Lower lobe of right lung (tissue), 2 donors: ENCODE measurements around the gene DZIP1L. TPM values are rescaled to one million over a fixed set of nuclear protein-coding genes. Genes with fewer than 3 reads are reported as not detected.
"Not testable (repeated sequence)": the region's sequence is repeated elsewhere in the genome, so short reads cannot be mapped to it uniquely, and the experiment has no call there.

ENCODE experiments used
- ATAC-seq, 2 donors: fragments of 200-7000 bp; cut with Tn5 transposase; one replicate each; pipeline ENCODE4 v1.9.1; 2020 to 2022; ENCODE audit warnings: mild to moderate bottlenecking in 2 of 2, moderate library complexity in 2 of 2
- DNase-seq: peaks from one replicate; pipeline ENCODE4 v3.0.0-alpha.2; 2020
- H3K27ac ChIP-seq: fragments of 200-600 bp; one replicate; pipeline ENCODE4 v1.8.0; 2022
- H3K27me3 ChIP-seq: fragments of 200-600 bp; one replicate; pipeline ENCODE4 v1.8.0; 2022; ENCODE audit warnings: low read depth
- H3K36me3 ChIP-seq: fragments of 200-600 bp; one replicate; pipeline ENCODE4 v1.8.0; 2022; ENCODE audit warnings: mild to moderate bottlenecking
- H3K4me1 ChIP-seq: fragments of 200-600 bp; one replicate; pipeline ENCODE4 v1.8.0; 2022
- H3K4me3 ChIP-seq: fragments of 200-600 bp; one replicate; pipeline ENCODE4 v1.8.0; 2022; ENCODE audit warnings: mild to moderate bottlenecking
- H3K9me3 ChIP-seq: fragments of 200-600 bp; one replicate; pipeline ENCODE4 v1.8.0; 2022
- intact Hi-C: fragments of 100-400 bp; cut with DNase I; formaldehyde crosslinking; loops from one replicate; pipeline ENCODE4 v1.11.0; 2022
- total RNA-seq: library from RNA; stranded (reverse); fragmentation: NEBNext Ultra II Directional; extraction: Animal tissue kit (Norgen Biotek cat#: 25700); gene quantifications from one replicate; pipeline ENCODE4 v1.2.1, GENCODE V29; 2021
- TF ChIP-seq, protein P1 (sequence below): fragments of 200-600 bp; IDR thresholded peaks from one replicate; pipeline ENCODE4 v1.8.0; 2022; ENCODE audit warnings: antibody characterized with exemption, mild to moderate bottlenecking
- donor health status: DM: no; HTN: yes; CAD: no; lungs with severe emphysema.

DZIP1L gene
- total RNA-seq, 1 donor from 2014 or later, result 19.9 TPM

DNA sequence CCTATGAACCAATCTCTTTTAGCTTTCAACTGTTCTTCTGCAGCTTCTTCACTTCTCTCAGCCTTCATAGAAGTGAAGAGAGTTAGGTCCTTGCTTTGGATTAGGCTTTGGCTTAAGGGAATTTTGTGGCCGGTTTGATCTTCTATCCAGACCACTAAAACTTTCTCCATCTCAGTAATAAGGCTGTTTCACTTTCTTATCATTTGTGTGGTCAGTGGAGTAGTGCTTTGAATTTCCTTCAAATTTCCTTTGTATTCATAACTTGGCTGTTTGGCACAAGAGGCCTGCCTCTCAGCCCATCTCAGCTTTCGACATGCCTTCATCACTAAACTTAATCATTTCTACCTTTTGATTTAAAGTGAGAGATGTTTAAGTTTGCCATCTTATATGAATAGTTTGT is 21.7 kb downstream of the DZIP1L start:
- H3K4me3 ChIP-seq, result no peak overlapping the region
- H3K27ac ChIP-seq, result no peak overlapping the region
- no peaks in the 10 kb centered on the region for H3K4me1 ChIP-seq
- no peaks in the 10 kb centered on the region for H3K27me3 ChIP-seq
- intact Hi-C loops, result no loop called here
- no peaks in the 10 kb centered on the region for H3K9me3 ChIP-seq
- TF ChIP-seq, protein P1, sequence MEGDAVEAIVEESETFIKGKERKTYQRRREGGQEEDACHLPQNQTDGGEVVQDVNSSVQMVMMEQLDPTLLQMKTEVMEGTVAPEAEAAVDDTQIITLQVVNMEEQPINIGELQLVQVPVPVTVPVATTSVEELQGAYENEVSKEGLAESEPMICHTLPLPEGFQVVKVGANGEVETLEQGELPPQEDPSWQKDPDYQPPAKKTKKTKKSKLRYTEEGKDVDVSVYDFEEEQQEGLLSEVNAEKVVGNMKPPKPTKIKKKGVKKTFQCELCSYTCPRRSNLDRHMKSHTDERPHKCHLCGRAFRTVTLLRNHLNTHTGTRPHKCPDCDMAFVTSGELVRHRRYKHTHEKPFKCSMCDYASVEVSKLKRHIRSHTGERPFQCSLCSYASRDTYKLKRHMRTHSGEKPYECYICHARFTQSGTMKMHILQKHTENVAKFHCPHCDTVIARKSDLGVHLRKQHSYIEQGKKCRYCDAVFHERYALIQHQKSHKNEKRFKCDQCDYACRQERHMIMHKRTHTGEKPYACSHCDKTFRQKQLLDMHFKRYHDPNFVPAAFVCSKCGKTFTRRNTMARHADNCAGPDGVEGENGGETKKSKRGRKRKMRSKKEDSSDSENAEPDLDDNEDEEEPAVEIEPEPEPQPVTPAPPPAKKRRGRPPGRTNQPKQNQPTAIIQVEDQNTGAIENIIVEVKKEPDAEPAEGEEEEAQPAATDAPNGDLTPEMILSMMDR, result no peak
- peaks cover 19% of the 10 kb centered on the region for H3K36me3 ChIP-seq
- no peak for ATAC-seq
- no peak for DNase-seq

DNA sequence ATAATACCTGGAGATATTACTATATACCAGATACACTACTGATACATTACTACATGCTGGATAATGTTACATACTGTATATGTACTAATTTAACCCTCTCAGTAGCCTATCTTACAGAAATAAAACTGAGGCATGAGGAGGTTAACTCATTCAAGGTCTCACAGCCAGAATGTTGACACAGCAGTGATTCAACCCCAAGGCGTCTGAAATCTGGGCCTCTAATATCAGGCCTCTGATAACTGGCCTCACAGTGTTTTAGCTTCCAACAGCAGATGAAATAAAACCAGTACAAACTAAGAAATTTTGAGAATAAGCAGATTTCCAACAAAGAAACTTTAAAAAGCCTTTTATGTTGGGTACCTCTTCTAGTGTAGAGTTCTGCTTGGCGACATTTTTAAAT is 23.4 kb downstream of the DZIP1L start:
- Histone ChIP-seq H3K27ac (no peak overlapping the region), H3K9me3 (no peaks in the 10 kb centered on the region), H3K36me3 (peaks cover 32% of the 10 kb centered on the region), H3K27me3 (no peaks in the 10 kb centered on the region), H3K4me1 (no peaks in the 10 kb centered on the region), H3K4me3 (no peak overlapping the region)
- intact Hi-C loops, result no loop called here
- TF ChIP-seq, protein P1, result no peak
- ATAC-seq, result no peak
- no peak for DNase-seq

DNA sequence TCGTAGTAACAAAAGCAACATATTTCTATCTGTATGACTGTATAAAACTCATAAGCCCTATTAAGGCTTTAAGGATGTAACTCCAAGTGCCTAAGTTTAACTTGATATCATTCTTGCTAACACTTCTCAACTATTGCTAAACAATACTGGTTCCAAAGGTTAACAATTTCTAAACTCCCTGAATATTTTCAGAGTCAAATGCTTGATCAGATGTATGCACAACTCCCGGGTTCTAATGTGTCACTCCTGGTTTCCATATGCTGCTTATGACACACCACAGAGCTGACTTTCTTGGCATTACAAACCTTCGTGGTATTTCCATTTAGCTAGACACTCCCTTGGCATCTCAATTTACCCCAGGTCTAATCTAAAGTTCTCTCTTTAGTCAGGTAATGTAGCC is 26.3 kb downstream of the DZIP1L start:
- ATAC-seq (no peak), DNase-seq (no peak)
- Histone ChIP-seq H3K27me3 (no peaks in the 10 kb centered on the region), H3K4me1 (no peaks in the 10 kb centered on the region), H3K36me3 (peaks cover 35% of the 10 kb centered on the region), H3K4me3 (no peak overlapping the region), H3K9me3 (no peaks in the 10 kb centered on the region), H3K27ac (no peak overlapping the region)
- intact Hi-C loops, result no loop called here
- TF ChIP-seq, protein P1, result no peak

DNA sequence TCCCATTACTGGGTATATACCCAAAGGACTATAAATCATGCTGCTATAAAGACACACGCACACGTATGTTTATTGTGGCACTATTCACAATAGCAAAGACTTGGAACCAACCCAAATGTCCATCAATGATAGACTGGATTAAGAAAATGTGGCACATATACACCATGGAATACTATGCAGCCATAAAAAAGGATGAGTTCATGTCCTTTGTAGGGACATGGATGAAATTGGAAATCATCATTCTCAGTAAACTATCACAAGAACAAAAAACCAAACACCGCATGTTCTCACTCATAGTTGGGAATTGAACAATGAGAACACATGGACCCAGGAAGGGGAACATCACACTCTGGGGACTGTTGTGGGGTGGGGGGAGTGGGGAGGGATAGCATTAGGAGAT is 29.7 kb downstream of the DZIP1L start:
- ATAC-seq, DNase-seq, H3K27ac ChIP-seq, H3K4me1 ChIP-seq, intact Hi-C loops, H3K4me3 ChIP-seq, H3K9me3 ChIP-seq, H3K27me3 ChIP-seq: not testable (repeated sequence)
- H3K36me3 ChIP-seq, result peaks cover 51% of the 10 kb centered on the region

DNA sequence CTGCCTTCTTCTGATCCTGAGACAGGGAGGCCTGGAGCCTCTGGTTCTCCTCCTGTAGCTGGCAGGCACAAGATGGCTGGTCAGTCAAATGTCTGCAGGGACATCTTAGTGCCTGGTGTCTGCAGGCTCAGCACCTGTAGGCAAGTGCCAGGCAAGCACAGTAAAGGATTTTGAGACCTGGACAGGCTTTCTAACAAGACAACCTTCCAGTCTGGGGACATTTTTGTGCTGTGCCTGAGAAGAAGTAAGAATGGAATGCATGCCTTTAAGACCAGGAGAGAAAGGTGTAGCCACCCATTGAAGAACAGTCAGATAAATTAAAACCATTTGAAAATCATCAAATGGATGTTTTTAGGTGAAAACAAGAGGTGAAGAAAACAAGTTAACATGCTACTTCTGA is 31.2 kb downstream of the DZIP1L start:
- no peak for DNase-seq
- TF ChIP-seq, protein P1, result no peak
- Histone ChIP-seq H3K27ac (no peak overlapping the region), H3K4me3 (no peak overlapping the region), H3K27me3 (no peaks in the 10 kb centered on the region), H3K9me3 (no peaks in the 10 kb centered on the region), H3K36me3 (peaks cover 67% of the 10 kb centered on the region), H3K4me1 (no peaks in the 10 kb centered on the region)
- ATAC-seq, result no peak
- intact Hi-C loops, result no loop called here

DNA sequence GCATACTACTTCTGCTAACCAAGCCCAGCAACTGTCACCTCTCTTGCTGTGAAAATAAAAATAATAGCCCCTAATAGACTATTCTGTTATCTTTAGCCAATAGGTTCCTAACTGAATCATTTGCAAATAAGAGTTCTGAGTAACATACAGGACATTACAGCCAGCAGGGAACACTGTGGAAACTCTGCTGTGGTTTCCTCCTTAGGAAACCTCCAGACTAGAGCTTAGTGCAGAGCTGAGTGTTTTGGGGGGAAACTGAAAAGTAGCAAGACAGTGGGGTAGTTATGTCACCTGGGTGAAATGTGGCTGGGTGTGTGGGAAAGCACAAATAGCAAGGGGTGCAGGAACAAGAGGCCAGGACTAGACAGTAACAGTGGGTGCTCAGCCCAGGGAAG is 32.4 kb downstream of the DZIP1L start:
- TF ChIP-seq, protein P1, result no peak
- ATAC-seq, result no peak
- no peak for DNase-seq
- Histone ChIP-seq H3K27me3 (no peaks in the 10 kb centered on the region), H3K4me1 (no peaks in the 10 kb centered on the region), H3K36me3 (peaks cover 72% of the 10 kb centered on the region), H3K9me3 (no peaks in the 10 kb centered on the region), H3K4me3 (no peak overlapping the region), H3K27ac (no peak overlapping the region)
- intact Hi-C loops, result no loop called here
